ENCODE data around the gene ERGIC1. TPM values are rescaled to one million over a fixed set of nuclear protein-coding genes. Genes with fewer than 3 reads are reported as not detected.

Gene ERGIC1
- total and polyA plus RNA-seq, 4 experiments from 2014 or later = 10.6 to 51.0 (median 32.3) TPM

DNA sequence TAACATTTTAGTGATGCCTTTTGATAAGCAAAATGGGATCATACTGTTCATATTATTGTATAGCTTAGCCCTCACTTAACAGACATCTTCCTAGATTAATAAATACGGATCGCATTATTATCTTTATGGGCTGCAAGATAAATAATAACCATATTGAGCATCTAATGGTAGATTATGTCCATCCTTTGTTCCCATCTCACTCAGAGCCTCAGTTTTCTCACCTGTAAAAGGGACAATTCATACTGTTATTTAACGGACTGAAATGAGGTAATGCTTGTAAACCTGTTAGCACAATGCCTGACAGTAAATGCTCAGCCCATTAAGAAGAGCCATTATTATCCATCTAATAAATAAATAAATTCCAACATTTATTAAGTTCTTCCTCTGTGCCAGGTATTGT, 122.2 kb downstream of the ERGIC1 start:
- Histone ChIP-seq H3K9me3 (ENCODE audit: control insufficient read depth in 1 of 2, low read length in 2 of 2) (no peaks in the 10 kb centered on the region), H3K36me3 (ENCODE audit: insufficient read depth, low read length) (no peaks in the 10 kb centered on the region), H3K4me3 (ENCODE audit: low read length in 2 of 2) (no peak overlapping the region), H3K27ac (ENCODE audit: low read depth, low read length) (no peak overlapping the region), H3K4me1 (ENCODE audit: insufficient read depth, low read length) (peaks cover 16% of the 10 kb centered on the region), H3K27me3 (ENCODE audit: insufficient read depth, low read length) (no peaks in the 10 kb centered on the region)
- no peak overlapping the region for H3K4me3 Mint-ChIP-seq
- DNase-seq = no peak
- ChIA-PET POLR2A (ENCODE audit: partially characterized antibody) (no interaction called here), CTCF (ENCODE audit: partially characterized antibody) (interaction anchor here (0.6 to 1.5 kb wide), 2 partner anchors 184 to 243 kb away, joined by 3 read pairs; no protein-coding TSS in a partner anchor)
- peaks cover 4 to 18% of the 10 kb centered on the region in 2 donors for H3K36me3 Mint-ChIP-seq
- no peaks in the 10 kb centered on the region for H3K9me3 Mint-ChIP-seq
- H3K27me3 Mint-ChIP-seq = no peaks in the 10 kb centered on the region
- peaks cover 14 to 43% (median 23%) of the 10 kb centered on the region in 4 donors for H3K4me1 Mint-ChIP-seq
- H3K27ac Mint-ChIP-seq = no peak overlapping the region
- intact Hi-C loops (cut with micrococcal nuclease) = no loop called here

DNA sequence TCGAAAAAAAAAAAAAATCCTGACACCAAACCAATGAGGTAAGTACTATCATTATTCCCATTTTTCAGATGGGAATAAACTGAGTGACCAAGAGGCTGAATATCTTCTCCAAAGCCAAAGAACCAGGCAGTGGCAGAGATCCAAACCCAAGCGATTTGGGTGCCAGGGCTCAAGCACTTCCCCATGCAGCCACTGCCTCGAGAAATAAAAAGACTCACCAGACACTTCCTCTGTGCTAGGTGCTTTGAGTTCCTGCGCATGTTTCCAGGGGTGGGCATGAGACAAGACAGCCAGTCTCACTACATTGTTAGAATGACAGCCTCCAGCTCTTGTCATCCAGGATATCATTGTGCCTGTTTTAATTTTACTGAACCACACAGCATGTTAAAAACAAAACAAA, 122.9 kb downstream of the ERGIC1 start:
- H3K4me3 Mint-ChIP-seq = peak overlapping the region in 2 of 8 donors; percentile 22 to 48
- intact Hi-C loops (cut with micrococcal nuclease) = no loop called here
- H3K4me1 Mint-ChIP-seq = peaks cover 18 to 43% (median 27%) of the 10 kb centered on the region in 4 donors
- no peaks in the 10 kb centered on the region for H3K27me3 ChIP-seq (ENCODE audit: insufficient read depth, low read length)
- peak overlapping the region in 1 of 7 donors; percentile 96 for H3K27ac Mint-ChIP-seq
- POLR2A ChIA-PET (ENCODE audit: partially characterized antibody) = no interaction called here
- H3K27ac ChIP-seq (ENCODE audit: low read depth, low read length) = no peak overlapping the region
- peaks cover 7 to 13% of the 10 kb centered on the region in 2 donors for H3K36me3 Mint-ChIP-seq
- H3K27me3 Mint-ChIP-seq = no peaks in the 10 kb centered on the region
- CTCF ChIA-PET (ENCODE audit: partially characterized antibody) = interaction anchor here (1.5 kb wide), 1 partner anchor 244 kb away, joined by 3 read pairs; no protein-coding TSS in a partner anchor
- no peaks in the 10 kb centered on the region for H3K9me3 ChIP-seq (ENCODE audit: control insufficient read depth in 1 of 2, low read length in 2 of 2)
- H3K9me3 Mint-ChIP-seq = no peaks in the 10 kb centered on the region
- no peaks in the 10 kb centered on the region for H3K36me3 ChIP-seq (ENCODE audit: insufficient read depth, low read length)
- H3K4me3 ChIP-seq (ENCODE audit: low read length in 2 of 2) = no peak overlapping the region
- peaks cover 16% of the 10 kb centered on the region for H3K4me1 ChIP-seq (ENCODE audit: insufficient read depth, low read length)
- peak in 1 of 5 donors; percentile 4 for DNase-seq

DNA sequence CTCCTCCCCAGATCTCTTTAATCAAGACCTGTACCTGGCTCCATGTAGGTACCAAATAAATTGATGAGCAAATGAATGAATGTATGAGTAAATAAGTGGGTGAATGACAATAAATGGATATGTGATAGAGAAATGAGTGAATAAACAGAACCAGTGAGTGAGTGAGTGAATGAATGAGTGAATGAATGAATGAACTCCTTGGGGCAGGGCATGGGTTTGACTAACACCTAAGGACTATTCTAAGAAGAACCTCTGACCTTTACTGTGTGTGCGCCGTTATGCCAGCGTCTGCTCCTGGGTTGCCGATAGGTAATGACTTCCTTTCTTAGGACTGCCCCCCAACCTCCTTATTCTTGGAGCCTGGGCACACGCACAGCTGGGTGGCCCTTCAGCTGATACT, 123.4 kb downstream of the ERGIC1 start:
- ChIA-PET CTCF (ENCODE audit: partially characterized antibody) (interaction anchor here (1.5 kb wide), 1 partner anchor 244 kb away, joined by 3 read pairs; no protein-coding TSS in a partner anchor), POLR2A (ENCODE audit: partially characterized antibody) (no interaction called here)
- peaks cover 18 to 43% (median 28%) of the 10 kb centered on the region in 4 donors for H3K4me1 Mint-ChIP-seq
- peak overlapping the region in 7 of 8 donors; percentile 3 to 48 (median 35) for H3K4me3 Mint-ChIP-seq
- DNase-seq = no peak
- H3K36me3 Mint-ChIP-seq = peaks cover 8 to 13% of the 10 kb centered on the region in 2 donors
- H3K4me3 ChIP-seq (ENCODE audit: low read length in 2 of 2) = no peak overlapping the region
- no peaks in the 10 kb centered on the region for H3K9me3 Mint-ChIP-seq
- no peaks in the 10 kb centered on the region for H3K9me3 ChIP-seq (ENCODE audit: control insufficient read depth in 1 of 2, low read length in 2 of 2)
- intact Hi-C loops (cut with micrococcal nuclease) = no loop called here
- H3K27me3 ChIP-seq (ENCODE audit: insufficient read depth, low read length) = no peaks in the 10 kb centered on the region
- no peak overlapping the region for H3K27ac ChIP-seq (ENCODE audit: low read depth, low read length)
- no peaks in the 10 kb centered on the region for H3K27me3 Mint-ChIP-seq
- H3K4me1 ChIP-seq (ENCODE audit: insufficient read depth, low read length) = peaks cover 16% of the 10 kb centered on the region
- H3K27ac Mint-ChIP-seq = peak overlapping the region in 4 of 7 donors; percentile 9 to 96 (median 30)
- no peaks in the 10 kb centered on the region for H3K36me3 ChIP-seq (ENCODE audit: insufficient read depth, low read length)

DNA sequence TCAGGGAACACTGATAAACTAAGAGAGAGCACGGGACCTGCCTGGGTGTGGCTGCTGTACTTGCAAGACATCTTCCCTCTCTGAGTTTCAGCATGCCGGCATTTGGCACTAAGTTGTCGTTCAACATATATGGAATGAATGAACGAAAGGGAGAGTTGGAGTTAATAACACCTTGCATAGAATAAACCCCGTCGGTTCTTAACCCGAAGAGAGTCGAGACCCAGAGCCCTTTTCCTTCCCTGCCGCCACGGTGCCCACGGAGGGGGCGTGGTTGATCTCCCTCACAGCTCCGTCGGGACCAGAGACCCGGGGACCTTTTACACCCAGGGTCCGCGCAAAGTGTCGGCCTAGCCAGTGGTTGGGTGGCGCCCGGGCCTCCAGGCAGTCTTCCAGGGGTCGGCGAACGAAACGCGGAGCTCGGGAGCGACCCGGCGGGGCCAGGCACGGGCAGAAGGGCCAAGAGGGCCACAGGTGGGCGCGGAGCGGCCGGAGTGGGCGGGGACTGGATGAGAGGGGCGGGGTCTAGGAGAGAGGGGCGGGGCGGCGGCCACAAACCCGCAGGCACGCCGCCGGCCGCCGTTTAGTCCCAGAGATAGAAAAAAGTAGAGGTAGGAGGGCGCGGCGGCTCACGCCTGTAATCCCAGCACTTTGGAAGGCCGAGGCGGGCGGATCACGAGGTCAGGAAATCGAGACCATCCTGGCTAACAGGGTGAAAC, 124.4 kb downstream of the ERGIC1 start:
- Histone ChIP-seq H3K9me3 (ENCODE audit: control insufficient read depth in 1 of 2, low read length in 2 of 2) (no peaks in the 10 kb centered on the region), H3K27me3 (ENCODE audit: insufficient read depth, low read length) (no peaks in the 10 kb centered on the region), H3K4me1 (ENCODE audit: insufficient read depth, low read length) (peaks cover 16% of the 10 kb centered on the region), H3K27ac (ENCODE audit: low read depth, low read length) (peak overlapping the region; percentile 82), H3K4me3 (ENCODE audit: low read length in 2 of 2) (peak overlapping the region in 1 of 2 donors; percentile 97), H3K36me3 (ENCODE audit: insufficient read depth, low read length) (no peaks in the 10 kb centered on the region)
- Mint-ChIP-seq H3K27ac (peak overlapping the region; percentile 92 to 99 (median 98)), H3K4me1 (peaks cover 18 to 43% (median 27%) of the 10 kb centered on the region in 4 donors), H3K36me3 (peaks cover 10 to 16% of the 10 kb centered on the region in 2 donors), H3K4me3 (peak overlapping the region; percentile 86 to 98 (median 96)), H3K27me3 (no peaks in the 10 kb centered on the region), H3K9me3 (no peaks in the 10 kb centered on the region)
- ChIA-PET CTCF (ENCODE audit: partially characterized antibody) (interaction anchor here (0.7 to 2.4 kb wide), 20 partner anchors 10 to 625 kb away, joined by 3 to 14 read pairs (median 4); partner anchors contain the start of genes ATP6V0E1 and BNIP1), POLR2A (ENCODE audit: partially characterized antibody) (interaction anchor here (0.7 to 3.6 kb wide), 17 partner anchors 10 to 782 kb away, joined by 3 to 23 read pairs (median 4); partner anchors contain the start of genes ATP6V0E1, BNIP1 and DUSP1)
- intact Hi-C loops (cut with micrococcal nuclease) = loop anchor here (1.0 to 2.0 kb wide), 7 partner anchors 25 to 658 kb away; partner anchors contain the start of genes ATP6V0E1, BNIP1 and BOD1
- DNase-seq = peak; percentile 62 to 70 (median 67)

DNA sequence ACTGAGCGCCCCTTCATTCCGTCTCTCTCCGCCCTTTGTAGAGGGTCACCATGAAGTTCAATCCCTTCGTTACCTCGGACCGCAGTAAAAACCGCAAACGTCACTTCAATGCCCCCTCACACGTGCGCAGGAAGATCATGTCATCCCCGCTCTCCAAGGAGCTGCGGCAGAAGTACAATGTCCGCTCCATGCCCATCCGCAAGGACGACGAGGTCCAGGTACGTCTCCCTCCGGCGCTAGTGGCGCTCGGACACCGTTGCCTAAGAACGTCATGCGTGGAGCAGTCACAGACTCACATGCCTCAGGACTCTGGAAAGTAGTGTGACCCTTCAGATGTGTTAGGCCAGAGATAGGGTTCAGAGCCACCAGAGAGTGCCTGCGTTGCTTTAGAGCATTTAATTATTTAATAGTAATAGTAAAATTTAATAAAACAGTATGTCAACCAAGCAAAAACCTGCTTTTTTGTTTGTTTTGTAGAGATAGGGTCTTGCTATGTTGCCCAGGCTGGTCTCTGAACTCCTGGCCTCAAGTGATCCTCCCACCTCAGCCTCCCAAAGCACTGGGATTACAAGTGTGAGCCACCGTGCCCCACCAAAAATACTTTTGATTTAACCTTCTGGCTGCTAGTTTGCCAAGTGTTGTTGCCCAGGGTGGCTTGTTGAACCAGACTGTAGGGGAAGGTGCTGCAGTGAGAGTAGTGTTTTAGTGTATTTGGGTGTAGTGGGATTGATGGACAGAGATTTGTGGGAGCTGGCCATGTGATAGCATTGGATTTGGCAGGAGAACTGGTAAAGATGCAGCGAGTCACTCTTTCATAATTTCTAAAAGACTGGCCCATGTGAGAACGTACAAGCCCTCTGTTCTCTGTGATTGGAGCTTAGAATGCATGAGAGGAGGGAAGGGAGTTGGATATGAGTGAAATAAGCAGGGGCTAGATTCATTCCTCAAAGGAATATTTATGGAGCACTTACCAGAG, 126.1 kb downstream of the ERGIC1 start:
- Histone ChIP-seq H3K27me3 (ENCODE audit: insufficient read depth, low read length) (no peaks in the 10 kb centered on the region), H3K27ac (ENCODE audit: low read depth, low read length) (peak overlapping the region; percentile 82), H3K4me3 (ENCODE audit: low read length in 2 of 2) (peak overlapping the region; percentile 97 to 98), H3K36me3 (ENCODE audit: insufficient read depth, low read length) (no peaks in the 10 kb centered on the region), H3K4me1 (ENCODE audit: insufficient read depth, low read length) (peaks cover 16% of the 10 kb centered on the region), H3K9me3 (ENCODE audit: control insufficient read depth in 1 of 2, low read length in 2 of 2) (no peaks in the 10 kb centered on the region)
- peaks cover 18 to 23% of the 10 kb centered on the region in 2 donors for H3K36me3 Mint-ChIP-seq
- H3K27me3 Mint-ChIP-seq = no peaks in the 10 kb centered on the region
- peak in 1 of 5 donors; percentile 7 for DNase-seq
- H3K9me3 Mint-ChIP-seq = no peaks in the 10 kb centered on the region
- intact Hi-C loops (cut with micrococcal nuclease) = loop anchor here (1.0 to 2.0 kb wide), 7 partner anchors 23 to 656 kb away; partner anchors contain the start of genes ATP6V0E1, BNIP1 and BOD1
- H3K27ac Mint-ChIP-seq = peak overlapping the region; percentile 92 to 99 (median 98)
- ChIA-PET CTCF (ENCODE audit: partially characterized antibody) (interaction anchor here (0.6 to 2.4 kb wide), 24 partner anchors 8 to 247 kb away, joined by 3 to 14 read pairs (median 4); partner anchors contain the start of genes ATP6V0E1 and BNIP1), POLR2A (ENCODE audit: partially characterized antibody) (interaction anchor here (0.6 to 3.6 kb wide), 17 partner anchors 9 to 246 kb away, joined by 3 to 23 read pairs (median 5); partner anchors contain the start of genes ATP6V0E1, BNIP1 and DUSP1)
- H3K4me3 Mint-ChIP-seq = peak overlapping the region; percentile 86 to 98 (median 96)
- H3K4me1 Mint-ChIP-seq = peaks cover 16 to 36% (median 28%) of the 10 kb centered on the region in 4 donors

DNA sequence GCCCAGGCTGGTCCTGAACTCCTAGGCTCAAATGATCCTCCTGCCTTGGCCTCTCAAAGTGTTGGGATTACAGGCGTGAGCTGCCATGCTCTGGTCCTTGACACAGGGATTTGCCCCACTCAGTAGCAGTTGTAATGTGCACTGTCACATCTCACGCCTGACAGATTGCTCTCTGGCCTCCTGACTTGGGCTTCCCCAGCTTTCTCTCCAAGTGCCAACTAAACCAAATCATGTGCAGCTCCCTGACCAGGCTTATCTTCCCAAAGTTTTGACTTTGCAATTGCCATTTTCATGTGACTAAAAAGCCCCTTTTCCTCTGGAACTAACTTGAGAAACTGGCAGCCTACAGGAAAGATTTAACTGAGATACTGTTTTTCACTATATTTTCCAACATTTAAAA, 135.9 kb downstream of the ERGIC1 start:
- Histone ChIP-seq H3K27ac (ENCODE audit: low read depth, low read length) (no peak overlapping the region), H3K27me3 (ENCODE audit: insufficient read depth, low read length) (no peaks in the 10 kb centered on the region), H3K4me3 (ENCODE audit: low read length in 2 of 2) (no peak overlapping the region), H3K36me3 (ENCODE audit: insufficient read depth, low read length) (peaks cover 10% of the 10 kb centered on the region), H3K9me3 (ENCODE audit: control insufficient read depth in 1 of 2, low read length in 2 of 2) (no peaks in the 10 kb centered on the region), H3K4me1 (ENCODE audit: insufficient read depth, low read length) (no peaks in the 10 kb centered on the region)
- POLR2A ChIA-PET (ENCODE audit: partially characterized antibody) = no interaction called here
- peaks cover 0 to 2% of the 10 kb centered on the region in 2 donors for H3K27me3 Mint-ChIP-seq
- no peaks in the 10 kb centered on the region for H3K4me1 Mint-ChIP-seq
- H3K9me3 Mint-ChIP-seq = no peaks in the 10 kb centered on the region
- DNase-seq = no peak
- CTCF ChIA-PET (ENCODE audit: partially characterized antibody) = no interaction called here
- H3K27ac Mint-ChIP-seq = peak overlapping the region in 1 of 7 donors; percentile 59
- H3K36me3 Mint-ChIP-seq = peaks cover 26 to 27% of the 10 kb centered on the region in 2 donors
- intact Hi-C loops (cut with micrococcal nuclease) = no loop called here
- H3K4me3 Mint-ChIP-seq = no peak overlapping the region

Measured in CD4-positive, alpha-beta memory T cell (primary cell).